Inflammatory macrophage treated with lipopolysaccharide for 1 hour (primary cell): Measurements from ENCODE around the gene TMEM250.

Source experiments
- DNase-seq, 2 donors: peaks; one replicate each; pipeline ENCODE4 v3.0.0-alpha.2; 2020 to 2022

TMEM250 gene

GRCh38 chr9:136147038-136147889 lies 28.6 kb upstream of the TMEM250 start:
- no peak for DNase-seq

DNA sequence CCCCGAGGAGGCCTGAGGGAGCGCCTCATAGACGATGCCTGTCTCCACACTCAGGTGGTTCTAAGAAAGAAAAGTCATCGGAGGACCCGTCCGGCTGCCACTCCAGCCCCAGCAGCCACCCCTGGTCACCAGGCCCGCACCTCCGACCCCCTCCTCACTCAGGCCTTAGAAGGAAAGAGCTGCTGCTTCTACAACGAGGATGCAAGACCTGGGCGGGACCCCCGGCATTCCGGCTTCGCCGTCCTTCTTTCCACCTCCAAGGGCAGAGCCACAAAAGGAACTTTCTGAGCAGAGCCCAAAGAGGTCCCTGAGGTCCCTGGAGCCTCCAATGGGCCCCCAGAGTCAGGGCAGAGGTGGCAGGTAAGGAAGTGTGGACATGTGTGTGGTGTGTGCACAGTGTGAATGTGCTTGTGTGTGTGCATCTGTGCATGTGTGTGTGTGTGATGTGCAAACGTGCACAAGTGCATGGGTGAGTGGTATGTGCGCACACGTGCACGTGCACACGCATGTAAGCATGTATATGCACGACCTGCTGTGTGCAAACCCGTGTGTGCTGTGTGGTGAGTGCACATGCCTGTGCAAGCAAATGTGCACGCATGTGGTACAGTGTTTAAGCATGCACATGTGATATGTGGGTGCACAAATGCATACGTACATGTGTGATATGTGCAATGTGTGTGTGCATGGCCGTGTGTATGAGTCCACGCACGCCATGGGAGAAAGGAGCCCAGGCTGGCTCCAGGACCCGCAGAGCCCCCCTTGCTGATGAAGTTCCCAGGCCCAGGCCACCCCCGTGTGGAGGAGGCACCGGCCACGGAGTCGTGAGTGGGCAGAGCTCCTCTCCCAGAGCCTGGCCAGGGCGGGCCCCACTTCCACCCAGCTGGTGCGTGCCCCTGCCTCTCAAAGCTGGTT lies 27.7 kb upstream of the TMEM250 start:
- DNase-seq, result no peak

DNA sequence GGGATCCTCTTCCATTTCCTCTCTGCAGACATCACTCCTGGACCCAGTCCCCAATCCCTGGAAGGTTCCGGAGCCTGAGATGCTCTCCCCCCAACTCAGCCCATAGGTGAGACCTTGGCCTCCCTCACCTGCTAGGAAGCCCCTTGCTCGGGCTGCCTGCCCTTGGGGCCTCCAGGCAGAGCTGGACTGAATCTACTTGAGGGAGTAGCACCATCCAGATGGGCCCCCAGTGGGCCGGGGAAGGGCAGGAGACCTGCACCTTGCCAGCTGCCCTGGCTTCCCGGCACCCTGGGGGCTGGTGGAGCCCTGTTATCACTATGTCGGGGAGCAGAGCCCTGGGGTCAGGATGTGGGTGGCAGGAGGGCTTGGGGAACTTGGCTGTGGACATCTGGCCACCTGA lies 26.9 kb upstream of the TMEM250 start:
- DNase-seq, result no peak

- DNase-seq, result no peak
Measured at GRCh38 chr9:136144450-136144849, 25.8 kb upstream of the TMEM250 start.

DNA sequence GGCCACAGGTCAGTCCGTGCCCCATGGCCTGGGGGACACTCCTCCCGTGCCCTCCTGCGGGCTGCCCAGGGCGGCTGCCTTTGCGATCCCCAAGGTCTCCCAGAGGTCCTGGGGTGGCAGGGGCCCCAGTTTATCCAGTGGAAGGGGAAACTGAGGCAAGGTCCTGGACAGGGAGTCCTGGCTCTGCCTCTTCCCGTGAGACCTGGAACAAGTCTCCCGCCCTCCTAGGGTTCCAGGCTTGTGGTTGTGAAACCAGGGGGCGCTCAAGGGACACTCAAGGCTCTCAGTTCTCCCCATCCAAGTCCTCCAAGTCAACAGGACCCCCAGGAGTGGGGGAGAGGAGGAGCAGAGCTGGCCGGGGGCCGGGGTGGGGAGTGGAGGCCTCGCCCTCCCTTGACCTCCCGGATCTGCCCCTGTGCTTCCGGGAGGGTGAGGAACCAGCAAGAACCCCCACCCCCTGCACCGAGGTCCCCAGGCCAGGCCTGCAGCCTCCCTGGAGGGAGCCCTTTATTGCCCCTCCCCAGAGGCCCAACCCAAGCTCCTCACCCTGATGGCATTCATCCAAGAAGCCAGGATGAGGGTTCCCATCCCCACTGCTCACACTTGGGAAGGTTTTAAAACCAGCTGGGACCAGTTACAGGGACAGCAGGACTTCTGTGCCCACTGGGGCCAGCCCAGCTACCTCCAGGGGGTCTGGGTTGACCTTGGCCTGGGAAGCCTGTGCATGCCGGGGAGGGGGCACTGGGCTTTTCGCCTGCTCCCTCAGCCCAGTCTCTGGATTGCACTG lies 24.7 kb upstream of the TMEM250 start:
- DNase-seq, result no peak

DNA sequence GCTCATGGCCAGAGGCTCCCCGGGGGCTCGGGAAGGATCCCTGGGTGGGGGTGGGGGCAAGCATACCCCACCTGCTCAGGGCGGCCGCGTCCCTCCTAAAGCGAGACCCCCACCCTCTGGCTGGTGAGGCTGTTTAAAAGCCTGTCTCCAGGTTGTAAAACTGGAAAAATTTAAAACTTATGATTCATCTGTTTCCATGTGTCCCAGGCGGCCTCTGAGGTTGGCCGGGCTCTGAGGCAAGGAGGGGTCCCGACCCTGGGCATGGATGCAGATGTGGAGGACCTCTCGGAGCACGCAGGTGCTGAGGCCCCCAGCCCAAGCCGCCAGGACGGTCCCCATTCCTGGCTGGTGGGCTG lies 24.2 kb upstream of the TMEM250 start:
- DNase-seq, result no peak

GRCh38 chr9:136142414-136142796 lies 23.7 kb upstream of the TMEM250 start:
- DNase-seq, result no peak

- no peak for DNase-seq
Measured at GRCh38 chr9:136141682-136142413, 23.2 kb upstream of the TMEM250 start.

GRCh38 chr9:136140966-136141365 lies 22.3 kb upstream of the TMEM250 start:
- DNase-seq, result no peak

DNA sequence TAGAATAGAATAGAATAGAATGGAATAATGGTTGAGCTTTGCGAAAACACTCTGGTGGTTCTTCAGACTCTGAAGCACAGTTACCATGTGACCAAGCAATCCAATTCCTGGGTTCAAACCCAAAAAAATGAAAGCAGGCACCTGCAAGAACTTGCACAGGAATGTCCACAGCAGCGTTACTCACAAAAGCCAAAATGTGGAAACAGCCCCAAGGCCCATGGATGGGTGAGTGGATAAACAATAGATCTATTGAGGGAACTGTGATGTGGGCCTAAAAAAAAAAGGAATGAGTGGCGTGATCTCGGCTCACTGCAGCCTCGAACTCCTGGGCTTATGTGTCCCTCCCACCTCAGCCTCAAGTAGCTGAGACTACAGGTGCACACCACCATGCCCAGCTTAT lies 21.4 kb upstream of the TMEM250 start:
- DNase-seq, result no peak

GRCh38 chr9:136138566-136138965 lies 19.9 kb upstream of the TMEM250 start:
- DNase-seq, result no peak

DNA sequence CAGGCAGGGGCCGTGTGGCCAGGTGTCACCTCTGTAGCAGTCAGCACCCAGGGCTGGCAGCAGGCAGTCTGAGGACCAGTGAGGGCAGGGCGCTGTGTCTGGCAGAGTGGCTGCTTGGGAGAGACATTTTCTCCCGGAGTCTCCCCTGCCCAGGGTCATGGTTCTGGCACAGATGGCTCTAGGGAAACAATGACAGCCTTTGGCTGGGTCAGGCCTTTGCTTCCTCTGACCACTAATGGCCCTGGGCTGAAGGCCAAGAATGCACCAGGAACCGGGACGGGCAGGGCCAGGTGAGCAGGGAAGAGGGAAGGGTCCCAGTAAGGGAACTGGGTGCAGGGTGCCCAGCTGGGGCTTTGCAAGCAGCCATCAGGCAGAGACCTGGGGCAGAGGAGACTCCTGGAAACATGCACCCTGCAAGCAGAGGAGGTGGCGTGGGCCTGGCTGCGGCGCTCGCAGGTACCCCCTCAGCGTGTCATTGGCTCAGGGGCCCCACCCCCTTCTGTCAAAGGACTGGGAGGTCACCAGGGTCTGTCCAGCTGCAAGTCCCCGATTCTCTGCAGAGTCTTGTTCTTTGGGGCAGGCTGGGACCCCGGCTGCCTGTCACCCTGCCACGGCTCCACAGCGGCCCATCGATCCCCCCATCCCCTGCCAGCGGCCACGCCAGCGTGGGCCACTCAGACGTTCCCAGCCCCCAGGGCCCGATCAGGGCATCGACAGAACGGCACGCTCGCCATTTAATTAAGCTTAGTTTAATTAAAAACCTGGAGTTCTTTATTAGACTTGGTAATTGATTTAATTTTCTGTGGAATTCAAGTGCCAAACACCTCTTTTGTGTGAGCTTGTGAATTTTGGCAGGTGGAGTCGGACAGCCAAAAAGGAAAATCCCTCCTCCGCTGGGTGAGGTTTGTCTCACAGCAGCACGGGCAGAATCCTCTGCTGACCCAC lies 18.9 kb upstream of the TMEM250 start:
- DNase-seq, result no peak

GRCh38 chr9:136136127-136136925 lies 17.7 kb upstream of the TMEM250 start:
- no peak for DNase-seq

DNA sequence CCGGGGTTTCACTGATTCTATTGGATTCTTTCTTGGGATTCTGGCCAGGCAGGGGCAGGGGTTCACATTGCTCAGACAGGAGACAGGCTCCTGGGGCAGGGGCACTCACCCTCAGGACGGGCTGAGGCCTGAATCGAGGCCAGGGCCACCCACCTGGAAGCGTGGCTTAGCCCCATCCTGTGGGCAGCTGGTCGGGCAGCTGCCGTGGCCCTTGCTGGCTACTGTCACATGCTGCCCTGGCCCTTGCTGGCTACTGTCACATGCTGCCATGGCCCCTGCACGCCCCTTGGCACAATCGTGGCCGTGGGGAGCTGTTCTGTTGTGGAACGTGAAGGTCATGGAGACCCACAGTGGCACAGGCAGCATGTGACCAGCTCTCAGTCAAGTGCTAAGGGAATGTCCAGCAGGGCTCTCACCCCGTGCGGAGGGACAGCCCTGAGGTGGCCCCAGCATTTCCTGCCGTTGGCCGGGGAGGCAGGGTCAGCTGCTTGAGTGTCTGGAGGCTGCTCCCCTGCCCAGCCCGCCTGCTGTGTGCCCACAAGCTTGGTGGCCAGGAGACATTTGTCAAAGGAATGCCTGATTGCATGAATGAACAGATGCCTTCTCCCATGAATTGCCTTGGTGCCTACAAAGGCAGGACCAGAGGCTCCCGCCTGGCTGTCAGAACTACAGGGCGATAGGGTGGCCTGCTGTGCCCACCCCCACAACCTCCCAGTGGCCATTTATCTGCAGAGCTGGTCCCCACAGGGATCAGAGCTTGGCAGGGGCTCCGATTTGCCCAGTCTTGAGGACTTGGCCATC lies 16.9 kb upstream of the TMEM250 start:
- DNase-seq, result no peak

- no peak for DNase-seq
Measured at GRCh38 chr9:136133959-136134484, 15.3 kb upstream of the TMEM250 start.

GRCh38 chr9:136133191-136133958 lies 14.7 kb upstream of the TMEM250 start:
- no peak for DNase-seq

- no peak for DNase-seq
Measured at GRCh38 chr9:136132512-136133050, 13.9 kb upstream of the TMEM250 start.
